HG02885 (cell line): ENCODE data around the gene COL5A1.
"Not testable (repeated sequence)": the region's sequence is repeated elsewhere in the genome, so short reads cannot be mapped to it uniquely, and the experiment has no call there.

Experiments used
- ATAC-seq: cut with Tn5 transposase; IDR thresholded peaks from one replicate; pipeline ENCODE4 v1.9.1; 2021; ENCODE audit warnings: mild to moderate bottlenecking; ENCODE audit not compliant: unreplicated experiment, poor library complexity

The COL5A1 gene

GRCh38 chr9:134703730-134704114 is 62.1 kb downstream of the COL5A1 start:
- ATAC-seq: not testable (repeated sequence)

GRCh38 chr9:134704498-134704897 is 62.9 kb downstream of the COL5A1 start:
- no peak for ATAC-seq

- no peak for ATAC-seq
Observed at GRCh38 chr9:134705786-134706185, 64.2 kb downstream of the COL5A1 start.

- ATAC-seq: no peak
Observed at GRCh38 chr9:134706522-134706921, 64.9 kb downstream of the COL5A1 start.

- no peak for ATAC-seq
Observed at GRCh38 chr9:134707031-134707680, 65.6 kb downstream of the COL5A1 start.

- no peak for ATAC-seq
Observed at GRCh38 chr9:134707731-134708671, 66.4 kb downstream of the COL5A1 start.

- no peak for ATAC-seq
Observed at GRCh38 chr9:134708672-134709038, 67.1 kb downstream of the COL5A1 start.

GRCh38 chr9:134709512-134710270 is 68.1 kb downstream of the COL5A1 start:
- no peak for ATAC-seq

GRCh38 chr9:134710271-134710540 is 68.6 kb downstream of the COL5A1 start:
- no peak for ATAC-seq

- ATAC-seq: no peak
Observed at GRCh38 chr9:134710901-134711300, 69.3 kb downstream of the COL5A1 start.

GRCh38 chr9:134712243-134712642 is 70.6 kb downstream of the COL5A1 start:
- ATAC-seq: no peak

GRCh38 chr9:134712926-134713325 is 71.3 kb downstream of the COL5A1 start:
- no peak for ATAC-seq

- not testable (repeated sequence) for ATAC-seq
Observed at GRCh38 chr9:134715536-134715935, 73.9 kb downstream of the COL5A1 start.

- ATAC-seq: no peak
Observed at GRCh38 chr9:134716067-134716466, 74.5 kb downstream of the COL5A1 start.

- no peak for ATAC-seq
Observed at GRCh38 chr9:134717056-134717455, 75.5 kb downstream of the COL5A1 start.

- ATAC-seq: no peak
Observed at GRCh38 chr9:134717924-134718645, 76.5 kb downstream of the COL5A1 start.

GRCh38 chr9:134719331-134719730 is 77.7 kb downstream of the COL5A1 start:
- no peak for ATAC-seq

GRCh38 chr9:134720136-134720753 is 78.6 kb downstream of the COL5A1 start:
- ATAC-seq: no peak

- ATAC-seq: no peak
Observed at GRCh38 chr9:134720796-134721195, 79.2 kb downstream of the COL5A1 start.

GRCh38 chr9:134721344-134721743 is 79.7 kb downstream of the COL5A1 start:
- ATAC-seq: no peak
